GM18499 (cell line): ENCODE data around the gene ABCD4.
"Not testable (repeated sequence)": the region's sequence is repeated elsewhere in the genome, so short reads cannot be mapped to it uniquely, and the experiment has no call there.

Experiments
- ATAC-seq: cut with Tn5 transposase; IDR thresholded peaks from one replicate; pipeline ENCODE4 v1.9.1; 2021; ENCODE audit warnings: moderate number of reproducible peaks; ENCODE audit not compliant: insufficient read depth, unreplicated experiment

ABCD4 gene

DNA sequence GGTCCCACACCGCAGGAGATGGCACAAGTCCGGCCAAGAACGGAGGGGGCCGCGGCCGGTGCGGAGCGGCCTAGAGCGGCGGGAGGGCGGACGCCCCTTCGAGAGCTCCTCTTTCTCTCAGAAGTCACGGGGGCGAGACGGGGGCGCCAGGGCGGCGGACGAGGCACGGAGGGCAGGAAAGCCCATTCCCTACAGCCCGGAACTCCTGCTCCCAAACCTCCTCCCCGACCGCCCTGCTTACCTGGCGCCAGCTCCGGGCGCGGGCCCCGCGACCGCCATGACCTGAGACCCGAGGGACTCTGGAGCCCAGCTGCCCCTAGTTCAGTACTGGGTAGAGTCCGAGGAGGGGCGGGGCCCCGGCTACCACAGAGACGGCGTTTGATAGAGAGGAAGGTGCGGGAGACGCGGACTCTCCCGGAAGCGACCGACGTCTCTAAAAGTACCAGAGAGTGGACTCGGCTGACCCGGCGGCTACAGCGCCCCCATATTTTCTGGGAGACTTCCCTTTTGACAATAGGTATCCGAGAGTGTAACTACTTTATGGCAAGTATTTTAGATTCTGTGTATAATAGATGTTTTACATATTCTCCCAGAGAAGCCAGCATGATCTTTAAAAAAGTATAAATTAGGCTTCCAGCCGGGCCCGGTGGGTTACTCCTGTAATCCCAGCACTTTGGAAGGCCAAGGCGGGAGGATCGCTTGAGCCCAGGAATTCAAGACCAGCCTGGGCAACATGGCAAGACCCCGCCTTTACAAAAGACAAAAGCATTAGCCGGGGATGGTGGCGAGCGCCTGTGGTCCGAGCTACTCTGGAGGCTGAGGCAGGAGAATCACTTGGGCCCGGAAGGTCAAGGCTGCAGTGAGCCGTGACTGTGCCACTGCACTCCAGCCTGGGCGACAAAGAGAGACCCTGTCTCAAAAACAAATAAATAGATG is at the start of gene ABCD4:
ABCD4 (minus strand) TSS at position 301 of the 936 bp plus-strand sequence; CDS start at position 279, 22 bp downstream.
- ATAC-seq = peak; percentile 78

DNA sequence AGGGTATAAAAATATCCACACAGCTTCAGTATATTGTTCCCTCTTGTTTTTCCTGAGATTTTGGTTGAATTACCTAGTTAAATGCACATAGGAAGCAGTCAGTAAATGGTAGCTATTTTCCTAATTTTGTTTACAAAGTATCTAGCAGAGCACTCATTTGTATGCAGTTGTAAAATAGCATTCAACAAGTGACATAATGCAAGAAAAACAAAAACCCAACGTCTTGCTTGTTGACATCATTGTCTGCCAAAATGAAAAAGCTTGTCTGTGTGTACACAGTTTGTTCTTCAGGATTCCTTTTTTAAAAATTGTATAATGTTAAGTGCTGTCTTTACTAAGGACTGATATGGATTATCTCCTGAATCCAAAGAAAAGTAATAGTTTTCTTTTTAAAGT is 48.2 kb upstream of the ABCD4 start:
- no peak for ATAC-seq

DNA sequence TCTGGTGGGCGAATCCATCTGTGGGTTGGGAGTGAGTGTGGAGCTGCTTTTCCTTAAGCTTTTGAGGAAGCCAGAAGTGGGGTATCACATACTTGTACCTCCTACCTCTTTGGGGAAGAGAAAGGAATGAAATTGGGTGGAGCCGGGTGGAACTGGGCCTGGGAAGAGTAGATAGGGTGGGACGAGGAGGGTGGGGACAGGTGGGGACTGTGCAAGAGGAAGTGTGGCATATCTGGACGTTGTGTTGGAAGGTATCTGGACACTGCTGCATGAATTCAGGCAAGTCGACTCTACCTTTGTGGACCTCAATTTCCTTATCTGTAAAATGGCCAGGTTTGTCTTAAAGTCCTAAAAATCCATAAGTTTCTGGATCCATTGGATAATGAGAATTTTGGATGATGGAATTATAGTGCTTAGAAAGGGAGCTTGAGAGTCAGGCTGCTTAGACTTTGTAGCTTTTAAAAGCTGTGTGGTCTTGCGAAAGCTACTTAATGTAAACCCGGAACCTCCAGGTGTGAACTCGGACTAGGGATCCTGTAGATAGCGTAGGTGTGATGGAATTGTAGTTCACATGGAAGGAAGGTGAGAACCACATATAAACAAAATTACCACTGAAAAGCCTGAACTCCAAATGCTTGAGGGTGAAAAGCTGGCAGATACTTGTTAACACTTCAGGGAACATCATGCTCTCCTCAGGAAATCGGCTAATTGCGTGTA is 47.6 kb upstream of the ABCD4 start:
- no peak for ATAC-seq

DNA sequence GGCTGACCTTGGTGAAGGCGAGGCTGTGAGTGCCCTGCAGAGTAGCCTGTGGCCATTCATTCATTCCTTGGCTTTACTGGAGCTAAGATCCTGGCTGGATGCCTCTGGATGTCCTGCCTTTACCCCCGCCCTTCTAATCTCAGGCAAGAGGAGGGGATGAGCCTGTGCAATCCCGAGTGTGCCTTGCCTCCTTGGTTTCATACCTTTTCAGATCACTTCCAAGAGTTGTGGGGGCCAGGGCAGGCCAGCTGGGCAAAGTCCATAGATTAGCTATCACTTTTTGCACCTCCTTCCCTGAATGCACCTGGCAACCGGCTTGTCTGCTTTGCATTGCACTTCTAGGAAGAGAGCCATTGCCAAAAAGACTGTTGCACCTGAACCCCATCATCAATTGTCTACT is 47.0 kb upstream of the ABCD4 start:
- ATAC-seq = no peak

DNA sequence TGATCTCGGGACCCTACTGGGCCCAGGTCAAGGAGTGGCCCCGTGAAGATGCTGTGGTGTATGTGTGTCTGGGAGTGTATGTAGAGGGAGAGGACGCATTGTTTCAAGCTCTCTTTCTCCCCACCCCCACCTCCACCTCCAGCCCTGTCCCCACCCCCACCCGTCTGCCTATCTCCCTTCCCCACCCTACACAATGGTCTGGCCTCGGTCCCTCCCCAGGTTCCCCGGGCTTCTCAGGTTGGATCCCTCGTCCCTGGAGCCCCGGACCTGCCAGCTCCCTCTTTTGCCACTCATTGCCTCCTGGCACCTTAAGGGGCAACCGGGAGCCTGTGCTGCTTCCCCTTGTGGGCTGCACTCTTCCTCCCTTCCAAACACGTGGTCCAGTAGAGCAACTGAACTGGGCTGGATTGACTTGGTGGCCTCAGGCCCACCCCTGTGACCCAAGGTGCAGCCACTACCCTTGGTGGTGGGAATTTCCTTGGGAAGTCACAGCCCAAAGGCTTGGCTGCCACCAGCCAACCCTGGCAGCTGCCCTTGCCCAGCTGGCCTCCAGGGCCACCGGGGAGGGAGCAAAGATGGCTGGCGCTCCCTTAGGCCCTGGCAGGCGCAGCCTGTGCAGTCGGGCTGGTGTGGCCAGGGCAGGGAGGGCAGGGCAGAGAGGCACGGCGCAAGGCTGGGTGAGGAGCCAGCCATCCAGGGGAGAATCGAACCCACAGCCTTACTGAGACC is 46.2 kb upstream of the ABCD4 start:
- ATAC-seq = no peak

DNA sequence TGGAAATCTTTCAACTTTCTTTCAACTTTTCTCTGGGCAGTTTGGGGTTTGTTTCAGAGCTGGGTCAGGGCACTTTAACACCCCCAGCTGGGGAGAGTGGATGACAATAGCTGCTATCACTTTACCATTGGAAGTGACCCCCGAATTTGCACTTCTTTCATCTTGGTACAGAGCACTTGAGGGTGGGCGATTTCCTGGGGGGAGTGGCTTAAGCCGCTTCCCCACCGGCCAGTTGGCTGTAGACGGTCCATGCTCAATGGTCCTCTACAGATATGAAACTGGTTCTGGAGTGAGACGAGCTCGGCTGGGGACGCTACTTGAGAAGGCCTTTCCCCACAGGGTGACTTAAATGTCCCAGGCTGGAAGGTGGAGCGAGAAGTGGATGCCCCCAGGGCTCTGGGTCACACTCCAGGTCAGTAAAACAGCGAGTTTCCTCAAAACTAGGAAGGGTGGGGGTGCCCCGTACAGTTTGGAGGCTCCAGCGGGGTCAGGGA is 45.6 kb upstream of the ABCD4 start, which contains the start of gene VRTN:
VRTN (plus strand) TSS at position 231 of the 494 bp plus-strand sequence. CDS start 8,313 bp downstream, outside the sequence.
- ATAC-seq = no peak

DNA sequence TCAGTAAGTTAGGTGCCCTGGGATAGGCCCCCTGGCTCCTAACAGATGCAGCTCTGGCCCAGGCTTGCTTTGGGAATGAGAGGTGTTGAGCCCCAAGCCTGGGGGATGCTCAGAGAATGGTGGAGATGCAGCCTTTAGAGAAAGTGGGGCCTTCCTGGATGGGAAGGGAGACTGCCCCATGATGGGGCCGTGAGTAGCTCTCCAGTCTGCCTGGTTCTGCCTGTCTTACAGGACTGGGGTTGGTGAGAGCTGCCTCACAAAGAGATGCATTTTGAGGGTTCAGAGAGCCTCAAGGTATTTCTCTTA is 45.0 kb upstream of the ABCD4 start:
- ATAC-seq = no peak

DNA sequence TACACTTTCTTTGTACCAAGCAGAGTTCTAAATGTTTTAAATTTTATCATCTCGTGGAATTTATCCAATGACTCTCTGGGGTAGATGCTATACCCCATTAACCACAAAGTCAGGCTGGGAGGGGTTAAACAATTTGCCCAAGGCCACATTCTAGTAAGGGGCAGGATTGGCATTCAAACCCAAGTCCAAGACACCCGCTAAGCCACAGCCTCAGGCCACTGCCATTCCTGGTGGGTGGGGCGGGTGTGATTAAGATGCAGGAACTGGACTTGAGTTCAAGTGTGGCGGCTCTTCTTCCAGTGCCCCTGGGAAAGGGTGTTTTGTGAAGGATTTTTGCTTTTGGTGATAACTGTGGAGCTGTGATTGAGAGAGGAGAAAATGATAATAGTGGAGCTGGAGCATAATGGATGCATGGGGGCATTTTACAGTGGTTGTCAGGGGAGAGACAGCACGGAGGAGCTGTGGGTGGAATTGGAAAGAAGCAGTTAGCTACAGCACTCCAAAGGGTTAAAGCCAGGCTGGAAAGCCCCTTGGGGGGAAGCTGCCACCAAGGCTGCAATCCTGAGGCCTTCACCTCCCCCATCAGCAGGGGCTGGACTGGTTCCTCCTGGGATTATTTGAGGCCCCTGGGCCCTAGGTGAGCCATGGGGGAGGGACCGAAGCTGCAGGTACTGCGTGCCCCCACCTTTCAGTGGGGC is 44.5 kb upstream of the ABCD4 start:
- ATAC-seq = no peak

DNA sequence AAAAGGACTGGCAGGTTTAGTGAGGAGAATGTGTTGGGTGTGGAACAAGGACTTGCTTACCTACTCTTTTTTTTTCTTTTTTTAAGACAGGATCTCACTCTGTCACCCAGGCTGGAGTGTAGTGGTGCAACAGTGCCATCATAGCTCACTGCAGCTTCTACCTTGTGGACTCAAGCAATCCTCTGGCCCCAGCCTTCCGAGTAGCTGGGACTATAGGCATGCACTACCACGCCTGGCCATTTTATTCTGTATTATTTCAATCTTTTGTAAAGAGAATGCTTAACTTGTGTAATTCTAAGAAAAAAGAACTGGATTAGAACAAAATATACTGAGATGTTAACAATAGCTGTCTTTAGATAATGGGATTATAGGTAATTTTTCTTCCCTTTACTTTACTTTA is 43.6 kb upstream of the ABCD4 start:
- no peak for ATAC-seq

DNA sequence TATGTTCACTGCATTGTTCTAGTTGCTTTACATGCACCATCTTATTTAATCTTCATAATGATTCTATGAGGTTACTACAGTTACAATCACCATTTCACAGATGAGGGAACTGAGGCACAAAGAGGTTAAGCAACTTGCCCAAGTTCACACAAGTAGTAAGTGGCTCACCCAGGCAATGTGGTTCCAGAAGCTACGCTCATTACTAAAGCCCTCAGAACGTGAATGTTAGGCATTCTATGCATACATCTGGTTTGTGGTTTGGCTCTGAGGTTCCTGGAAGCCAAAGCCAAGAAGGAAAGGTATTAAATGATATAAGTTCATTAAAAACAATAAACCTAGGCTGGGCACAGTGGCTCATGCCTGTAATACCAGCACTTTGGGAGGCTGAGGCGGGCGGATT is 31.2 kb upstream of the ABCD4 start:
- no peak for ATAC-seq

DNA sequence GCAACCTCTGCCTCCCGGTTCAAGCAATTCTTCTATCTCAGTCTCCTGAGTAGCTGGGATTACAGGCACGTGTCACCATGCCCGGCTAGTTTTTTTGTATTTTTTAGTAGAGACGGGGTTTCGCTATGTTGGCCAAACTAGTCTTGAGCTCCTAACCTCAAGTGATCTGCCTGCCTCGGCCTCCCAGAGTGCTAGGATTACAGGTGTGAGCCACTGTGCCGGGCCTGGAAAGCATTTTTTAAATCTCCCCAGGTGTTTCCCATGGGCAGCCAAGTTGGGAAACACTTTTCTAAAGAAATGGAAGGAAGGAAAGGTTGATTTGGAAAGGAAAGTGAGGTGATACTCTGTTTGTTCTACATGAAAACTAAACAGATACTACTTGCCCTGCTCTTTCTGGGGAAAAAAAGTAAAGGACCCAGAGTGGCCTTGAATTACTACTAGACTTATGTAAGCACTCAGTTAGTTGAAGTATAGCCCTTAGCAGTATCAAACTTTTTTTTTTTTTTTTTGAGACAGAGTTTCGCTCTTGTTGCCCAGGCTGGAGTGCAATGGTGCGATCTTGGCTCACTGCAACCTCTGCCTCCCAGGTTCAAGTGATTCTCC is 27.3 kb upstream of the ABCD4 start:
- ATAC-seq = not testable (repeated sequence)

DNA sequence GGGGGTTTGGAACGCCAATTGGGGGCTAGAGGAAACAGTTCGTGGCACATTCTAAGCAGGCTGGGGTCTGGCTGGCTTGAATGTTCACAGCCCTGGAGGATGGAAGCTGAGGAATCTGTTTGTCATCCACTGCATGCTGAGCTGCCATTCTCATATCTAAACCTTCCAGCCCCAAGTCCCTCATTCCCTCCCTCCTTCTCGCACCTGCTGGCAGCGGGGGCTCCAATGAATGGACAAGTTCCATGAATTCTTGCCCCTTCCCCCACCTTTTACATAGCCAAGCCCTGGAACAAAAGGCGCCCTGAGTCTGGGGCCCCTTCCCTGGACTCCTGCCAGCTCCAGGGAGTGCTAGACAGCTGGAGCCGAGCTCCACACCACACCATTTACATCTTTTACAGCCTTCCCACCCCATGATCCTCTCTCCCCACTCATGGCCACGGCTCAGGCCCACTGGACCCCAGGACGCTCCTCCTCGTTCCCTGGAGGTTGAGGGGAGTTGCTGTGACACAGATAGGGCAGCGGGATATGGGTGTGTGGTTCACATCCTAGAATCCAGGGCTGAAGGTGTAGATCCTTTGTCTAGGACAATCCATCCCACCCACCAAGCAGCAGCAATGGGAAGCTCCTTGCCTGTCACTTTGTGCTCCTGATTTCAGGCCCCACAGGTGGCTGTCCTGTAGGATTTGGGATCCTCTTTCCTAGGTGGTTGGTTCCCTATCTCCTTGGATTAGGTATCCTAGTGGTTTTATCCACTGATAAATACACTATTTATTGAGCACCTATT is 23.8 kb upstream of the ABCD4 start:
- no peak for ATAC-seq

DNA sequence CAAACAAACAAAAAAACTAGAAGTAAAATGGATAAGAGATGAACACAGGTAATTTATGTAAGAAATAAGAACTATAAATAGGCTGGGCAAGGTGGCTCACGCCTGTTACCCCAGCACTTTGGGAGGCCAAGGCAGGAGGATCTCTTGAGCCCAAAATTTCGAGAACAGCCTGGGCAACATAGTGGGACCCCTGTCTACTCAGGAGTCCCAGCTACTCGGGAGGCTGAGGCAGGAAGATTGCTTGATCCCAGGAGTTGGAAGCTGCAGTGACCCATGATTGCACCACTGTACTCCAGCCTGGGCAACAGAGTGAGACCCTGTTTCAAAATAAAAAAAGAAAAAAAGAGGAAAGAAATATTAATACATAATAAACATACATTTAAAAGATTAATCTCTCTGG is 22.7 kb upstream of the ABCD4 start:
- ATAC-seq = no peak

DNA sequence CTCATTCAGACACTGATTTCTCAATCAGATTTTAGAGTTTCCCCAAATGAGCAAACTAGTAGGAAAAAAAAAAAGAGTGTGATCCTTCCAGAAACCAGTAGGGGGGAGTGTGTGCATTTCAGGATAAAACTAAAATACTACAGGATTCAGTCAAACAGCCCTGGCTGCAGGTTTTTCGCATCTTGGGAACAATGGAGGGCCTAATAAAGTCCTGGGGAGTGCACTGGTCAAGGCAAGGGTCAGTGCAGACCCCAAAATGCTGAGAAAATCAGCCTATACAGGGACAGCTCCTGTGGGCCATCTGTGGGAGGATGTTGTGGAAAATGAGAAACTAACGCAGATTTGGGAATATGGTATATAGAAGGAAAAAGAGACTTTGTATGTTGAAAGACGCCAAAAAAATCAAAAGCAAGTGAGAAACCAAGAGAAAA is 22.2 kb upstream of the ABCD4 start:
- ATAC-seq = no peak

DNA sequence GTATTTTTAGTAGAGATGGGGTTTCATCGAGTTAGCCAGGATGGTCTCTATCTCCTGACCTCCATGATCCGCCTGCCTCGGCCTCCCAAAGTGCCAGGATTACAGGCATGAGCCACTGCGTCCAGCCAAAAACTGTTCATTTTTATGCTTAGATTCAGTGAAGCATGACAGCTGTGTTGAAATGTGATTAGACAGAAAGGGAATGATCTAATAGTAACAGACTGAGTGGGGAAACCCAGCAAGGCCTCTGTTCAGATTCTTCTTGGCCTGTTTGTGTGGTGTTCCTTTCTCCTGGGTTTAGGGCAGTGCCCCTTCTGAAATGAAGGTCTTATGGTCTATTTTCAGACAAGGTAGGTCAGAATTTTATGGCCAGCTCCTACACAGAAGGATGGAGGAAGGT is 11.8 kb upstream of the ABCD4 start:
- ATAC-seq = no peak

DNA sequence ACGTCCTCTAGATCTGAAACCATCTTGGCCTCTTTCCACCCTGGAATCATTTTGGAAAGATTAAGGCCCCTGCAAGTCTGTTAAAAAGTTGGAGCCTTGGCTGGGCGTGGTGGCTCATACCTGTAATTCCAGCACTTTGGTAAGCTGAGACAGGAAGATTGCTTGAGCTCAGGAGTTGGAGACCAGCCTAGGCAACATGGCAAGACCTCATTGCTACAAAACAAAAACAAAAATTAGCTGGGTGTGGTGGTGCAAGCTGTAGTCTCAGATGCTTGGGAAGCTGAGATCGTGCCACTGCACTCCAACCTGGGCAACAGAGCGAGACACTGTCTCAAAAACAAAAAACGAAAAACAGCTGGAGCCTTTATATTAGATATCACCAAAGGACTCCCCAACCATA is 10.9 kb upstream of the ABCD4 start:
- no peak for ATAC-seq

DNA sequence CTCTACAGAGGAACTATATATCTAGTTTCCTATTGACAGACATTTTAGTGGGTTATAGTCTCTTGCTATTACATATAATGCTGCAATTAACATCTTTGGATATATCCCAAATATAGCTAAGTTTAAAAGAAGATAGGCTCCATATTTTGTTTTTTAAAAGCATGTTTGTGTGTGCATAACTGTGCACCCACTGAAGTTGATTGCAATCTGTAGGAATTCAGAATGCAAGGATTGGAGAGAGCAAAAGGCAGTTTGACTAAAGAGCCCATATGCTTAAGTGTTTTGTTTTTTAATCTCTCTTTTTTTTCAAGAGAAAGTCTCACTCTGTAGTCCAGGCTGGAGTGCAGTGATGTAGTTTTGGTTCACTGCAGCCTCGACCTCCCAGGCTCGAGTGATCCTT is 9.4 kb upstream of the ABCD4 start:
- ATAC-seq = no peak

DNA sequence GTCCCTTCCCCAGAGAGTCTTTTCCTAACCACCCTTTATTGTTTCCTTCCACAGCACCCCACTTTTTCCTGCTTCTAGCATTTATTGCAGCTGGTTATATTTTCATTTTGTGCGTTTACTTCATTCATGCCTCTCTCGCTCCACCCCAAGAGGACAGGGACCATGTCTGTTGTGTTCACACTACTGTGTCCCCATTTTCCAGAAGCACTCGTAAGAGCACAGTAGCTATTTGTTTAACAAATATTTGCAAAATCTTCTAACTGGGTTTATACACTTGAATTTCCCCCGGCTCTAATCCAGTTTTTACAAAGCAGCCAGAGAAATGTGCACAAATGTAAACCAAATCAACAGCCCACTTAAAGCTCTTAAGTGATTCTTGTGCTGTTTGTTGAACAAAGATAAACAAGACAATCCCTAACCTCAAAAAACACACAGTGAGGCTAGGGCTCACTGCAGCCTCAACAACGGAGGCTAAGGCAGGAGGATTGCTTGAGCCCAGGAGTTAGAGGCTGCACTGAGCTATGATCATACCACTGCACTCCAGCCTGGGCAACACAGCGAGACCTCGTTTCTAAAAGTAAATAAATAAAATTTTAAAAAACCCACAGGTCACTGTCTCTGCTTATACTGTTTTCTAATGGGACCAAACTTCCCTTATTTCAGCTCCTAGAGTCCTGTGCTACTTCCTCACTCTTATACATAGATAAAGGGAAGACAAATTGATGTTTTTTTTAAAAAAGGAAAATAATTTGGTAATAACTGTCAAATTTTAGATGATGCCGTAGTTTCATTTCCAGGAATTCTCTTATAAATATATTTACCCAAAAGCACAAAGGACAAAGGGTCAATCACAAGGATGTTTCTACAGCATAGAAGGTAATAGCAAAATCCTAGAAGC is 6.6 kb upstream of the ABCD4 start:
- no peak for ATAC-seq
